H9 (cell line): ENCODE measurements around the gene CCDC92B. TPM values are rescaled to one million over a fixed set of nuclear protein-coding genes. Genes with fewer than 3 reads are reported as not detected.

Source experiments
- DNase-seq: peaks from one replicate; pipeline ENCODE4 v3.0.0-alpha.2; 2017
- H2AFZ ChIP-seq: one replicate; pipeline ENCODE4 v1.6.1; 2013; ENCODE audit warnings: mild to moderate bottlenecking, low read length, control low read depth, moderate library complexity
- H2AK5ac ChIP-seq: 2 replicates; pipeline ENCODE4 v1.6.1; 2013; ENCODE audit warnings: low read length, control low read depth, mixed read lengths; ENCODE audit not compliant: insufficient read length
- H2BK120ac ChIP-seq: one replicate; pipeline ENCODE4 v1.6.1; 2013; ENCODE audit warnings: low read depth, mild to moderate bottlenecking, low read length, control low read depth, inconsistent platforms; ENCODE audit not compliant: poor library complexity, severe bottlenecking
- H2BK12ac ChIP-seq: 2 replicates; pipeline ENCODE4 v1.6.1; 2013; ENCODE audit warnings: low read length, control low read depth, mixed read lengths, low read depth; ENCODE audit not compliant: insufficient read length
- H2BK15ac ChIP-seq: 2 replicates; pipeline ENCODE4 v1.6.1; 2013; ENCODE audit warnings: low read depth, low read length, control low read depth
- H2BK20ac ChIP-seq: one replicate; pipeline ENCODE4 v1.6.1; 2013; ENCODE audit warnings: low read depth, mild to moderate bottlenecking, low read length, control low read depth, inconsistent platforms; ENCODE audit not compliant: poor library complexity, severe bottlenecking
- H2BK5ac ChIP-seq: 2 replicates; pipeline ENCODE4 v1.6.1; 2013; ENCODE audit warnings: low read length, control low read depth, mixed read lengths; ENCODE audit not compliant: insufficient read length
- H3K14ac ChIP-seq: 2 replicates; pipeline ENCODE4 v1.6.1; 2013; ENCODE audit warnings: low read length, control low read depth; ENCODE audit not compliant: insufficient read depth
- H3K18ac ChIP-seq: 2 replicates; pipeline ENCODE4 v1.6.1; 2013; ENCODE audit warnings: low read depth, mild to moderate bottlenecking, mixed read lengths, low read length, control low read depth; ENCODE audit not compliant: insufficient read length
- H3K23ac ChIP-seq: 2 replicates; pipeline ENCODE4 v1.6.1; 2013; ENCODE audit warnings: low read length, control low read depth, mixed read lengths, low read depth; ENCODE audit not compliant: insufficient read length
- H3K23me2 ChIP-seq: 2 replicates; pipeline ENCODE4 v1.6.1; 2013; ENCODE audit warnings: low read depth, mild to moderate bottlenecking, mixed read lengths, low read length, control low read depth; ENCODE audit not compliant: insufficient read length, poor library complexity, severe bottlenecking
- H3K27ac ChIP-seq: 2 replicates; pipeline ENCODE4 v1.5.1; 2013; ENCODE audit warnings: low read length, control low read depth, mixed read lengths, low read depth; ENCODE audit not compliant: insufficient read length
- H3K27me3 ChIP-seq: 2 replicates; pipeline ENCODE4 v1.6.1; 2013; ENCODE audit warnings: low read length, control low read depth, inconsistent platforms; ENCODE audit not compliant: insufficient read depth
- H3K4ac ChIP-seq: 2 replicates; pipeline ENCODE4 v1.6.1; 2013; ENCODE audit warnings: low read depth, mild to moderate bottlenecking, control low read depth, inconsistent platforms, low read length, moderate library complexity
- H3K4me1 ChIP-seq: 2 replicates; pipeline ENCODE4 v1.6.1; 2013; ENCODE audit warnings: low read length, control low read depth, inconsistent platforms; ENCODE audit not compliant: insufficient read depth
- H3K4me2 ChIP-seq: 2 replicates; pipeline ENCODE4 v1.6.1; 2013; ENCODE audit warnings: low read length, control low read depth, mixed read lengths; ENCODE audit not compliant: insufficient read length, insufficient read depth
- H3K56ac ChIP-seq: 2 replicates; pipeline ENCODE4 v1.6.1; 2013; ENCODE audit warnings: low read depth, mild to moderate bottlenecking, mixed read lengths, low read length, control low read depth; ENCODE audit not compliant: insufficient read length
- H3K79me1 ChIP-seq: 2 replicates; pipeline ENCODE4 v1.6.1; 2013; ENCODE audit warnings: low read depth, mild to moderate bottlenecking, moderate library complexity, low read length, control low read depth, inconsistent platforms; ENCODE audit not compliant: insufficient read depth, poor library complexity, severe bottlenecking
- H3K79me2 ChIP-seq: 2 replicates; pipeline ENCODE4 v1.6.1; 2013; ENCODE audit warnings: low read length, control low read depth, inconsistent platforms; ENCODE audit not compliant: insufficient read depth
- H3K9ac ChIP-seq: 2 replicates; pipeline ENCODE4 v1.6.1; 2013; ENCODE audit warnings: low read length, control low read depth, mixed read lengths; ENCODE audit not compliant: insufficient read length; ENCODE audit errors: extremely low read depth
- H3K9me3 ChIP-seq: one replicate; pipeline ENCODE4 v1.6.1; 2013; ENCODE audit warnings: low read depth, low read length, inconsistent platforms; ENCODE audit not compliant: control insufficient read depth
- H3T11ph ChIP-seq: one replicate; pipeline ENCODE4 v1.6.1; 2013; ENCODE audit warnings: mild to moderate bottlenecking, low read length, control low read depth, inconsistent platforms
- H4K20me1 ChIP-seq: one replicate; pipeline ENCODE4 v1.6.1; 2013; ENCODE audit not compliant: control insufficient read depth, insufficient read length, insufficient read depth
- H4K5ac ChIP-seq: 2 replicates; pipeline ENCODE4 v1.6.1; 2013; ENCODE audit warnings: low read depth, mild to moderate bottlenecking, mixed read lengths, low read length, control low read depth; ENCODE audit not compliant: insufficient read length
- H4K8ac ChIP-seq: replicated peaks from 2 replicates; pipeline ENCODE4 v1.6.1; 2013; ENCODE audit warnings: low read length, control low read depth, mixed read lengths, low read depth; ENCODE audit not compliant: insufficient read length
- H4K91ac ChIP-seq: 2 replicates; pipeline ENCODE4 v1.6.1; 2013; ENCODE audit warnings: low read depth, mild to moderate bottlenecking, moderate library complexity, mixed read lengths, low read length, control low read depth; ENCODE audit not compliant: insufficient read length
- H3K27ac Mint-ChIP-seq, 3 experiments: 2 replicates in 2 of 3; 3 replicates in 1 of 3; pipeline ENCODE4 v1.8.0; 2020 to 2021; ENCODE audit warnings: mixed read lengths in 3 of 3, mild to moderate bottlenecking in 1 of 3, moderate library complexity in 1 of 3
- H3K27me3 Mint-ChIP-seq: 2 replicates; pipeline ENCODE4 v1.8.0; 2021; ENCODE audit warnings: low read depth, mild to moderate bottlenecking, moderate library complexity, mixed read lengths
- H3K36me3 Mint-ChIP-seq, 3 experiments: 2 replicates in 2 of 3; 3 replicates in 1 of 3; pipeline ENCODE4 v1.8.0; 2020 to 2021; ENCODE audit warnings: low read depth in 3 of 3, mixed read lengths in 3 of 3; ENCODE audit not compliant: insufficient read depth in 1 of 3
- H3K4me1 Mint-ChIP-seq, 2 experiments: 2 replicates each; pipeline ENCODE4 v1.8.0; 2020; ENCODE audit warnings: mixed read lengths in 2 of 2
- H3K4me3 Mint-ChIP-seq, 2 experiments: 2 replicates in 1 of 2; 3 replicates in 1 of 2; pipeline ENCODE4 v1.8.0; 2020 to 2021; ENCODE audit warnings: mild to moderate bottlenecking in 2 of 2, mixed read lengths in 2 of 2, moderate library complexity in 1 of 2
- H3K9me3 Mint-ChIP-seq, 2 experiments: 2 replicates in 1 of 2; 3 replicates in 1 of 2; pipeline ENCODE4 v1.8.0; 2020; ENCODE audit warnings: mild to moderate bottlenecking in 2 of 2, mixed read lengths in 2 of 2, moderate library complexity in 1 of 2
- CTCF ChIP-seq: fragments of 200-600 bp; sonication (generic); conservative IDR thresholded peaks from 3 replicates; pipeline ENCODE4 v1.8.0; 2021; ENCODE audit warnings: antibody characterized with exemption, mild to moderate bottlenecking
- WGBS: extraction: QIAGEN DNeasy Blood & Tissue Kit; methylation state at CpG from one replicate; pipeline ENCODE4 v1.1.7; 2013; ENCODE audit warnings: missing lambda C conversion rate, low lambda C conversion rate, mixed read lengths; ENCODE audit not compliant: insufficient read length; ENCODE audit errors: extremely low coverage; 5-methylcytosine and 5-hydroxymethylcytosine counted together
- total RNA-seq: library from RNA; stranded (reverse); gene quantifications from 2 replicates; pipeline ENCODE4 v1.2.1, GENCODE V29; 2021

The CCDC92B gene
- total RNA-seq, 1 experiment from 2014 or later, result 8.0 TPM

GRCh38 chr17:2735896-2736295 lies 13.6 kb downstream of the CCDC92B start:
- Histone ChIP-seq H3K23ac (no peak overlapping the region), H3K9me3 (no peaks in the 10 kb centered on the region), H3K27ac (no peak overlapping the region), H4K20me1 (no peaks in the 10 kb centered on the region), H3K9ac (no peak overlapping the region), H2BK20ac (no peak overlapping the region), H2AK5ac (no peak overlapping the region), H3K14ac (no peak overlapping the region), H3K27me3 (no peaks in the 10 kb centered on the region), H4K8ac (no peak overlapping the region), H3K18ac (no peak overlapping the region), H3K4ac (no peak overlapping the region), H3K56ac (no peak overlapping the region), H3T11ph (no peak overlapping the region), H3K79me1 (no peaks in the 10 kb centered on the region), H2BK120ac (no peak overlapping the region), H3K4me1 (no peaks in the 10 kb centered on the region), H2BK5ac (no peak overlapping the region), H3K4me2 (no peak overlapping the region), H3K23me2 (peaks cover 4% of the 10 kb centered on the region), H2BK15ac (no peak overlapping the region), H3K79me2 (no peaks in the 10 kb centered on the region), H4K5ac (no peak overlapping the region), H4K91ac (no peak overlapping the region), H2BK12ac (no peak overlapping the region), H2AFZ (no peak overlapping the region)
- no CpG with 5 or more reads among the region's 5 CpGs for WGBS
- TF ChIP-seq CTCF, result no peak
- H3K36me3 Mint-ChIP-seq, result peaks cover 0 to 13% (median 12%) of the 10 kb centered on the region in 3 experiments; a peak in 4 of 7 replicates
- no peaks in the 10 kb centered on the region for H3K9me3 Mint-ChIP-seq
- no peak overlapping the region for H3K4me3 Mint-ChIP-seq
- H3K27me3 Mint-ChIP-seq, result no peaks in the 10 kb centered on the region; the same call in 1 of the 2 replicates
- peak overlapping the region in 1 of 3 experiments; percentile 78; a peak in 1 of 7 replicates for H3K27ac Mint-ChIP-seq
- DNase-seq, result no peak
- no peaks in the 10 kb centered on the region for H3K4me1 Mint-ChIP-seq
